Measurements from ENCODE around the gene RNASE9. TPM values are rescaled to one million over a fixed set of nuclear protein-coding genes. Genes with fewer than 3 reads are reported as not detected.
A peak's percentile ranks its signal among the peaks of the same experiment; 100 is the strongest.

Gene RNASE9
- total RNA-seq (not detected in 2 replicates), polyA plus RNA-seq (not detected in 2 replicates)

- TF ChIP-seq CTCF (IDR thresholded peaks at IDR 0.05; ENCODE audit: poor library complexity) (no peak), EZH2 (IDR thresholded peaks at IDR 0.05; ENCODE audit: borderline replicate concordance) (no peak), EZH2phosphoT487 (IDR thresholded peaks at IDR 0.05; ENCODE audit: low read depth, severe bottlenecking, unreplicated experiment) (no peak)
Observed at GRCh38 chr14:20560961-20561360, at the start of gene RNASE9. Gene RNASE9, minus strand, starts transcription at chr14:20561047.

GRCh38 chr14:20610002-20610765 is 49.3 kb upstream of the RNASE9 start:
- Histone ChIP-seq H4K20me1 (ENCODE audit: insufficient read depth, poor library complexity, severe bottlenecking) (no peaks in the 10 kb centered on the region), H2AFZ (peak overlapping the region; percentile 77), H3K9me2 (replicated peaks; ENCODE audit: insufficient read depth) (no peaks in the 10 kb centered on the region), H3K27ac (peak overlapping the region; percentile 70), H3K9me3 (ENCODE audit: low read depth) (no peaks in the 10 kb centered on the region), H3K36me3 (replicated peaks; ENCODE audit: insufficient read depth, low read depth) (no peaks in the 10 kb centered on the region), H3K4me1 (ENCODE audit: insufficient read depth) (peaks cover 3% of the 10 kb centered on the region), H3K27me3 (no peaks in the 10 kb centered on the region), H3K4me3 (peak overlapping the region; percentile 73), H3K4me2 (peak overlapping the region; percentile 78), H3K79me2 (no peaks in the 10 kb centered on the region)
- WGBS (ENCODE audit: low lambda C conversion rate, missing lambda C conversion rate), result 12% methylated on average over 27 of the region's 27 CpGs
- DNase-seq (ENCODE audit: low spot score), result peak; percentile 83
- TF ChIP-seq CTCF (IDR thresholded peaks at IDR 0.05; ENCODE audit: poor library complexity), result no peak
- TF ChIP-seq EZH2 (IDR thresholded peaks at IDR 0.05; ENCODE audit: borderline replicate concordance), result no peak
- no peak for TF ChIP-seq EZH2phosphoT487 (IDR thresholded peaks at IDR 0.05; ENCODE audit: low read depth, severe bottlenecking, unreplicated experiment)

More at GRCh38 chr14:20560961-20561360, at the start of gene RNASE9:
- DNase-seq (ENCODE audit: low spot score), result no peak
- Histone ChIP-seq H3K9me3 (ENCODE audit: low read depth) (no peaks in the 10 kb centered on the region), H3K27ac (no peak within 1 kb of the TSS), H3K36me3 (replicated peaks; ENCODE audit: insufficient read depth, low read depth) (no peaks in the 10 kb centered on the region), H4K20me1 (ENCODE audit: insufficient read depth, poor library complexity, severe bottlenecking) (no peaks in the 10 kb centered on the region), H3K27me3 (no peaks in the 10 kb centered on the region), H3K4me3 (no peak within 1 kb of the TSS), H3K4me1 (ENCODE audit: insufficient read depth) (no peaks in the 10 kb centered on the region), H3K9me2 (replicated peaks; ENCODE audit: insufficient read depth) (no peaks in the 10 kb centered on the region), H2AFZ (no peak within 1 kb of the TSS), H3K79me2 (no peaks in the 10 kb centered on the region), H3K4me2 (no peak within 1 kb of the TSS)
- 94% methylated on average over 3 of the region's 3 CpGs for WGBS (ENCODE audit: low lambda C conversion rate, missing lambda C conversion rate)

- peaks cover 3% of the 10 kb centered on the region for H3K4me1 ChIP-seq (ENCODE audit: insufficient read depth)
- H3K4me2 ChIP-seq, result peak overlapping the region; percentile 78
- TF ChIP-seq EZH2 (IDR thresholded peaks at IDR 0.05; ENCODE audit: borderline replicate concordance), result no peak
- peak; percentile 99 for TF ChIP-seq CTCF (IDR thresholded peaks at IDR 0.05; ENCODE audit: poor library complexity)
- H3K9me2 ChIP-seq (replicated peaks; ENCODE audit: insufficient read depth), result no peaks in the 10 kb centered on the region
- under 1% methylated on average over 34 of the region's 44 CpGs for WGBS (ENCODE audit: low lambda C conversion rate, missing lambda C conversion rate)
- peak overlapping the region; percentile 73 for H3K4me3 ChIP-seq
- no peaks in the 10 kb centered on the region for H4K20me1 ChIP-seq (ENCODE audit: insufficient read depth, poor library complexity, severe bottlenecking)
- H3K36me3 ChIP-seq (replicated peaks; ENCODE audit: insufficient read depth, low read depth), result no peaks in the 10 kb centered on the region
- no peaks in the 10 kb centered on the region for H3K27me3 ChIP-seq
- peak; percentile 94 for DNase-seq (ENCODE audit: low spot score)
- H3K9me3 ChIP-seq (ENCODE audit: low read depth), result no peaks in the 10 kb centered on the region
- peak overlapping the region; percentile 70 for H3K27ac ChIP-seq
- peak overlapping the region; percentile 77 for H2AFZ ChIP-seq
- no peaks in the 10 kb centered on the region for H3K79me2 ChIP-seq
Observed at GRCh38 chr14:20609215-20610001, 48.6 kb upstream of the RNASE9 start.
